ENCODE measurements around the gene SOX18. TPM values are rescaled to one million over a fixed set of nuclear protein-coding genes. Genes with fewer than 3 reads are reported as not detected.

SOX18 gene
- total RNA-seq, 1 donor from 2014 or later: 0.41 TPM

Small RNA genes lying within 50 kb of the gene (small RNA-seq; reads per million reads assigned to genes)
- gene AL355803.1 (not detected), gene MIR6813 (not detected)

Other genes starting within 250 kb of the SOX18 start
- 22.4 TPM for gene ZBTB46, start 218.4 kb downstream of the SOX18 start, total RNA-seq
- not detected for gene ABHD16B, start 188.1 kb downstream of the SOX18 start, total RNA-seq
- 22.4 TPM for gene TPD52L2, start 184.4 kb downstream of the SOX18 start, total RNA-seq
- gene DNAJC5, start 154.5 kb downstream of the SOX18 start, total RNA-seq: 102 TPM
- gene UCKL1, start 93.2 kb downstream of the SOX18 start, total RNA-seq: 14.3 TPM
- 15.9 TPM for gene ZNF512B, start 79.7 kb downstream of the SOX18 start, total RNA-seq
- 5.7 TPM for gene SAMD10, start 70.0 kb downstream of the SOX18 start, total RNA-seq
- gene PRPF6, start 68.5 kb downstream of the SOX18 start, total RNA-seq: 81.9 TPM
- gene C20orf204, start 13.5 kb downstream of the SOX18 start, total RNA-seq: 1.2 TPM
- gene TCEA2, start 13.6 kb upstream of the SOX18 start, total RNA-seq: 36.7 TPM
- 7.7 TPM for gene RGS19, start 29.9 kb upstream of the SOX18 start, total RNA-seq
- gene OPRL1, start 30.4 kb upstream of the SOX18 start, total RNA-seq: 13.5 TPM
- gene LKAAEAR1, start 34.8 kb upstream of the SOX18 start, total RNA-seq: 2.9 TPM
- gene NPBWR2, start 57.9 kb upstream of the SOX18 start, total RNA-seq: 0.41 TPM
- 6.9 TPM for gene MYT1, start 114.8 kb upstream of the SOX18 start, total RNA-seq
- 118 TPM for gene PCMTD2, start 206.1 kb upstream of the SOX18 start, total RNA-seq